SIG-M5 treated with dmso at 0.1 percent for 504 hours (cell line): ENCODE results near the gene GRAPL.
"Not testable (repeated sequence)": the region's sequence is repeated elsewhere in the genome, so short reads cannot be mapped to it uniquely, and the experiment has no call there.

Experiments used
- DNase-seq: peaks from one replicate; lab custom pipeline; 2025; ENCODE audit not compliant: unreplicated experiment; lab: John Stamatoyannopoulos, UW

Gene GRAPL

GRCh38 chr17:19127148-19127980, at the start of gene GRAPL:
TSS of gene GRAPL (plus strand) at chr17:19127589. CDS start at chr17:19127620, 31 bp downstream.
- DNase-seq, result not testable (repeated sequence)

DNA sequence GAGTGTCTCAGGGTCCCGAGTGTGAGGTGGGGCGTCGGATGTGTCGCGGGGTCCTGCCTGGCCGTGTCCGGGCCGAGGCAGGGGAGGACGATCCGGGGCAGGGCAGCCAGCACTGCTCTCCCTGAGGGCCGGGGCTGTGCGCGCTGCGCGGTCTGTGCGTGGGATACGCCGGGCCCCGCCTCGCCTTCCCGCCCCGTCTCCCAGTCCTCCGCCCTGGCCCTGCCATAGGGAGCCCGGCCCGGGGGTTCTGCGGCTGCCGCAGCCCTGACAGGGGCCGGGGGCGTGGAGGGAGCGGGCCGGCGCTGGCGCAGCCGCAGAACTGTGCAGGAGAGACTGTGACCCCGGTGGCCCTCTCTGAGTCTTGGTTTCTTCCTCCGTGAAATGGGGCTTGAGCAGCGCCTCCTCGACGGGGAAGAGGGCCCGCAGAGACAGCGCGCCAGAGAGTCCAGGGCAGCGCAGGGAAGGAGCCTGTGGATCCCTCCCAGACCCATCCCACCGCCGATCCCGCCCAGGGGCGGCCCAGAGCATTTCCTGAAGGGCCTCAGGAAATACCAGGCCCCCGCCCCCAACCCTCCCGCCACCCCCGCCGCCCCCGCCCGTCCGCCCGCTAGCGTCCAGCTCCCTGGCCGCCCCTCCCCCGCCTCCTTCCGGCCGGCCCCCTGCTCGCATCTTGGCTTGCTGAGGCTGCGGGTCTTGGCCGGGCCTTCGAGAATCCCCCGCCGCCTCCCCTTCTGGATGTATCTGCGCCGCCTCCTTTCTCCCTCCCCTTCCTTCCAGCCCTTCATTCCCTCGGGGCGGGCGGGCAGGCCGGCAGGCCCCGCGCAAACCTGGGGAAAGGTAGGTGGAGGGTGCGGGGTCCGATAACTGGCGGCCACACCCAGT, 38.3 kb upstream of the GRAPL start:
- DNase-seq, result not testable (repeated sequence)

- DNase-seq, result not testable (repeated sequence)
Measured at GRCh38 chr17:19090058-19090772, 37.2 kb upstream of the GRAPL start.

- not testable (repeated sequence) for DNase-seq
Measured at GRCh38 chr17:19092737-19093683, 34.4 kb upstream of the GRAPL start.

DNA sequence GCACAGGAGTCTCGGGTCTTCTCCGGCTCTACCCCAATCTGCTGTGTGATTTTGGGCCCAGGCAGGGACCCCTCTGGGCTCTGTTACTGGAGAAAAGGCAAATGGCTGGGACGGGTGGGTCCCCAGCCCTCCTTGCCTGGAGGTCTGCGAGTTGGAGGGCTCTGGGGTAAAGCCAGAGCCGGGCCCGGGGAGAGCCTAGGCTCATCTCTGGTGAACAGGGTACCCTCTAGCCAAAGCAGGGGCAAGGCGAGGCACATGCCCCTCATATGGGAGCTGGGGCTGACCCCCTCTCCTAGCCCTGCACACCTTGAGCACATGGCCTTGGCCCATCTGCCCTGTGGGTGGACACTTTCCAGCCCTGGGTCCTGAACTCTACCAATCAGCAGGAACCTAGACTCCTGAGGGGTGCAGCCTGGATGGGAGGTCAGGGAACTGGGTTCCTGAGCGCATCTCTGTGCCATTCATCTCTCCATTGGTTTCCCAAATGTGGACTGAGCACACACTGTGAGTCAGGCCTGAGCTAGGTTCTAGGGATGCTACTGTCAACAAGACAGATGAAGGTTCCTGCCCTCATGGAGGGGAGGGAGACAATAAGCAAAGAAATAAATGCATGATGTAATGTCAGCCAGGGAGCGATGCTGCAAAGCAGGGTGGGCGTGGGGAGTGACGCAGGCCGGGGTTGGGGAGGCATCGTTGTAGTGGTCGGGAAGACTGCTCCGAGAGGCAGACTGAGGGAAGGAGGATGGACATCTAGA, 33.5 kb upstream of the GRAPL start:
- not testable (repeated sequence) for DNase-seq

DNA sequence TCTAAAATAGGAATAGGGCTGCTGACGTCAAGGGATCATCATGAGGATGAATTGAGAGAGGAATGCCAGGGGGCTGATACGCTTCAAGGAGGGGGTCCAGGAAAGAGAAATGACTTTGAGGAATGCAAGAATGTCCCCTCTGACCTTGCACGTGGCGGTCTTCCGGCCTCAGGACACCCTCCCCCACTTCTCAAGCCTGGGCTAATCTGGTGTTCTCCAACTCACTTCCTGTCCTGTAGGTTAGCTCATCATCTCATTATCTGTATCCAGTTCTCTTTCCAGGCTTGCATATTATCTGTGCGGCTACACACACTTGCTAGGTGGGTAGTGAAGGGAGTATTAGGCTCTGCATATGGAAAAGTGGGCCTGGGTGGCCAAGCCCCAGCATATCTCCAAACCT, 18.9 kb upstream of the GRAPL start:
- not testable (repeated sequence) for DNase-seq

DNA sequence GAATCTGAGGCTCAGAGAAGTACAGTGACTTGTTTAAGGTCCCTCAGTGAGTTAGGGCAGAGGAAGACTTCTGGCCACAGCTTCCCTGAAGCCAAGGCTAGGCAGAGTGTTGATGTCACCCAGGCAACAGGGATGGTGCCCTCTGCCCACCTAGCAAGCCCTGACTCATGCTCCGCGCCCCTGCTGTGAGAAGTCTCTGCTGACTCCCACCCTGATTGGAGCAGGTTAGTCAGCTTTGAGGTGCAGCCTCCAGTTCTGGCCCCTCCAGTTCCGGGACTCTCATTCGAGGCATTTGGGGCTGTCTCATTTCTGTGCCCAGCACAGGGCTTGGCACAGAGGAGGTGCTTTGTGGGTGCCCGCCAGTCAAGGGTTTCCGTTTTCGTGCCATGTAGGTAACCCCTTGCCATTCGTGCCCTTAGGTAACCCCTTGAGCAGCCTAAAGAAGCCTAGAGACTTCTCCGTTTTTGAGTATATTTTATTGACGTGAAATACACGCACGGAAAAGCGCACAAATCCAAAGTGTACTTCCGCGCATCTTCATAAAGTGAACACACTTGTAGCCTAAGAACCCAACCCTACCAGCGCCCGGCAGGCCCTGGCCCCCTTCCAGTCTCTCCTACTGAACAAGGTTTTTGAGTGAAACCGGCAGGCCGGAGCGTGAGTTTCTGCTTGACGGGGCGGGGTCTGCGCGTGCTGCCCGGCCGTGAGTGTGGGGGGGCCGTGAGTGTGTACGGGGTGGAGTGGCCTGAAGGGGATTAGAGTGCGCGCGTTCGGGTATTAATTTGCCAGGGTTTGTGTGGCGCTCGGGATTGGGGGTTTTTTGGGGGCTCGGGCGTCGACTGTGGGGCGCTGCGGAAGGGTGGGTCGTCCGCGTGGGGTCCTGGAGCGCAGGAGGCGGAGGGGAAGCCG, 16.9 kb upstream of the GRAPL start:
- not testable (repeated sequence) for DNase-seq

- DNase-seq, result not testable (repeated sequence)
Measured at GRCh38 chr17:19111111-19111711, 16.2 kb upstream of the GRAPL start.

- not testable (repeated sequence) for DNase-seq
Measured at GRCh38 chr17:19111801-19112458, 15.5 kb upstream of the GRAPL start.

- not testable (repeated sequence) for DNase-seq
Measured at GRCh38 chr17:19112459-19112826, 14.9 kb upstream of the GRAPL start.

- DNase-seq, result not testable (repeated sequence)
Measured at GRCh38 chr17:19118695-19119094, 8.7 kb upstream of the GRAPL start.

- DNase-seq, result not testable (repeated sequence)
Measured at GRCh38 chr17:19125289-19125688, 2.1 kb upstream of the GRAPL start.

GRCh38 chr17:19129500-19129899, 2.1 kb downstream of the GRAPL start:
- DNase-seq, result not testable (repeated sequence)

GRCh38 chr17:19131108-19131507, 3.7 kb downstream of the GRAPL start:
- DNase-seq, result not testable (repeated sequence)

- DNase-seq, result not testable (repeated sequence)
Measured at GRCh38 chr17:19131772-19132171, 4.4 kb downstream of the GRAPL start.

DNA sequence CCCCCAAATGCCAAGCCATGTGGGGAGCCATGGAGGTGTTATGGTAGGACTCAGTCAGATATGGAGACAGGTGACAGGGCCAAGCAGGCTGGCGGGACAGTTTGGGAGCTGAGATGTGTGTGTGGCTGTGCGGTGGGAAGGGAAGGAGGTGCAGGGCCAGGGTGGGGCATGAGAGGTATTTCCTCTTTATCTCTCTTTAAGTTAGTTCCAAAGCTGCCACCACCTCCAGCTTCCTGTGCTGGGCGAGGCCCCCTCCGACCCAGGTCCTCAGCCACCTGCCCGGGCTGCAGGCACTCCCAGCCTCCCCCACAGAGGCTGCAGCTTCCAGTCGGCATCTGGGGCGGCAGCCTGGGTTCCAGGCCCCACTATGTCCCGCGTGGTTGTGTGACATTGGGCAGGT, 6.4 kb downstream of the GRAPL start:
- DNase-seq, result not testable (repeated sequence)

- DNase-seq, result not testable (repeated sequence)
Measured at GRCh38 chr17:19135391-19135790, 8.0 kb downstream of the GRAPL start.
